Fibroblast of pulmonary artery (primary cell): ENCODE data around the gene DHRS7.

ENCODE experiments used
- DNase-seq: peaks from one replicate; pipeline ENCODE4 v3.0.0-alpha.2; 2010; ENCODE audit warnings: low read depth
- H3K4me3 ChIP-seq: replicated peaks from 2 replicates; pipeline ENCODE4 v1.5.1; 2011; ENCODE audit warnings: low read depth, mild to moderate bottlenecking, control low read depth, low read length, moderate library complexity
- CTCF ChIP-seq: IDR thresholded peaks from 2 replicates; pipeline ENCODE4 v1.5.1; 2011; ENCODE audit warnings: mild to moderate bottlenecking, control low read depth, low read length, inconsistent platforms; ENCODE audit errors: missing control alignments

Gene DHRS7

DNA sequence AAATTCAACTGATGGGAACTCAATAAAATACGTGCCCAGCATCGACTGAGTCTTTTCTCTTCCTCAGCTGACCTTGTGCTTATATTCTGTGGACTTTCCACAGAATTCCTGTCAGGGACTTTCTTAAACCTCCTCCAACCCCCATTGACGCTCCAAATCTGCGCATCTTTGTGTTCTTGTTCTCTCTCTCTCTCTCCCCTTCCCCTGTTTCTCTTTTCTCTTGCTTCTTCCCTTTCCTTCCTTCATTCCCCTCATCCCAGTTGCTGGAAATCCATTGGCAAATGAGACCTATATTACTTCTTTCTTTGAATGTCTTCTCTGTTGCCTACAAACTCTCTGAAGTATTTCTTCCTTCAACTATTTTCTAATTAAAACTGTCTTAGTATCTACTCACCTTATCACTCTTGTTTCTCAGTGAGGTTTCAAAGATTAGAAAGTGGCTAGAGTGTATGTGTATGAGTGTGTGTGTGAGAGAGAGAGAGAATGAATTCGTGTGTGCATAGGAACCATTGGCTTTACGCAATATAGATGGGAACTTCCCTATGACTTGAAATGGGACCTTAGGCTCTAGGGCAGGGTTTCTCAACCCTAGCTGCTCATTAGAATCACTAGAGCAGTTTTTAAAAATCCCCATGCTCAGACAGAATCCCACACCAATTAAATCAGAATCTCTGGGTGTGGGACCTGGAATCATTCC, 41.8 kb upstream of the DHRS7 start:
- no peak for TF ChIP-seq CTCF
- no peak overlapping the region for H3K4me3 ChIP-seq
- no peak for DNase-seq

DNA sequence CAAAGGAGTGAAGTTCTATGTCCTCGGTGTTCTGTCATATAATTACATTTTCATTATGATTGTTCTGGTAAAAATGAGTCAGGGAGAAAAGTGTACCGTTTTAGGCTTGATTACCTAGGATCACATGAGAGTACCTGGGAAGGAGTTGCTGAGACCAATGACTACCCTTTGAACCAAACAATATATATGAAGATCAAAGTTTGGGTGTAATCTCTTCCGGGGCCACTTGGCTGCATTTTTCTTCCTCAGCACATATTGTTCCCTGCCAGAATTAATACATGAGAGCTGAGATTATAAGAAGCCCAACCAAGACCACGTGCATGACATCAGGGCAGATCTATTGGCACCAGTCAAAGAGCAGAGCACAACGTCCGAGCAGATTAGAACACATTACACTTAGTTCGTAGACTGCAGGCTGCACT, 41.1 kb upstream of the DHRS7 start:
- no peak for TF ChIP-seq CTCF
- DNase-seq = no peak
- H3K4me3 ChIP-seq = no peak overlapping the region

DNA sequence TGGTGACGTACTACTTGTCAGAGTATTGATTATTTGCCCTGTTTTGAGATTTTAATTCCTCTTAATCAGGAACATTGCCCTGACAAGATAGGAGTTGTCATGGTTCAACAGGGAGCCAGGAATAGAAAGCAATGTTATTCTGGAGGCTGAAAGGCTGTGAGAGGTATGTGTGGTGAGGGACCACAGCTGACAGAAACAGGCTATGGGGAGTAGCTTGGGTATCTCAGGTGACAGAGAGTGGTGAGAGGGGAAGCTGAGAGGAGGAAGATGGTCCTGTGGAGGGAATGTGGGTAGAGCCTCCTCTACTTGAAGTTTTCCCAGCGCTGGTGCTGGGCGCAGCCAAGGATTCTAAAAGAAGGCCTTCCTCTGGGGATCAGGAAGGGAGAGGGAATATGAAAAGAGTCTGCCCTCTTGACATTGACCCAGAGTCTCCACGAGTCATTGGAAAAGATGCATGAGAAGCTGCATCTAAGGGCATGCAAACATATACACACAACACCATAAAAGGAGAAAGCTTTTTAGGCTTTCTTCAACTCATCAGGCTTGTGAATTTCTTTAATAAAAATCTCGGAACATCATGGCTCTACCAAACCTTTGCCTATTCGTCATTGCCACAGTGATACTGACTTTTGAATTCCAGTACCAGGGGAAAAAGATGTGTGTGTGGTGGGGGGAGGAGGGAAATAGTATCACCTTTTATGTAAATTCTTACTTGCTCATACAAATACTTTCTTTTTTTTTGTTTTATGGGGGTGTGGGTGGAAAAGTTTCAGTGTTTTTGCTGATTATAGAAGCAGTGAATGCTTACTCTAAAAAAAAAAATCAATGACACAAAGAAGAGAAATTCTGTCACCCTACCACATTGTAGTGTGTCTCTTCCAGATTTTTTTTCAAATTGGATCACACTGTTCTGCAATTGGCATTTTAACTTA, 39.9 kb upstream of the DHRS7 start:
- TF ChIP-seq CTCF = no peak
- no peak overlapping the region for H3K4me3 ChIP-seq
- DNase-seq = no peak

DNA sequence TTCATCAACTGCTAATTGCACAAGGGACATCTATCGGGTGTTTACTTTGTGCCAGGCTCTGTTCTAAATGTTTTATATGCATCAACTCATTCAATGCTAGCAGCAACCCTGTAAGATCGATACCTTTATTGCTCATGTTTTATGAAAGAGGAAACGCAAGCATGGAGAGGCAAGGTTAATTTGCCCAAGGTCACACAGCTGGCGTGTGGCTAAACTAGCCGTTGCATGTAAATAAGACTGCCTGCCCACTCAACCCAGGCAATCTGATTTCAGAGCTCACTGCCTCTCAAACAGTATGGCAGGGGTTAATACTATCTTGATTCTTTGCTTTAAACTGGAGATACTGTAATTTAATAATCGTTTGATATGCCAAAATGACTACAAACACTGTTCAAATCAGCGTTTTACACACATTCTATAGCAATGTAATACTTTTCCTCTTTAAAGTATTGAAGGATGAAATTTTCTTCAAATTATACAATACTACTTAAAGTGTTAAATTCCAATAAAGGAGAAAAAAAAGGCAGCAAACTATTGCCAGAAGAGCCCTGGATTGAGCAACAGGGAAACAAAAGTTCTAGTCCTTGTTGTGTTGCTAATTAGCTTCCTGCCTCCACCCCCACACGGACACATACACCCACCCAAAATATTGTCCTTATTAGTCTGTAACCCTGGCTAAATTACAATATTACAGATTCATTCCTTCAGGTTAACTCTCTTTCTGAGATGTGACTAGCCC, 39.1 kb upstream of the DHRS7 start:
- DNase-seq = no peak
- no peak for TF ChIP-seq CTCF
- H3K4me3 ChIP-seq = no peak overlapping the region

DNA sequence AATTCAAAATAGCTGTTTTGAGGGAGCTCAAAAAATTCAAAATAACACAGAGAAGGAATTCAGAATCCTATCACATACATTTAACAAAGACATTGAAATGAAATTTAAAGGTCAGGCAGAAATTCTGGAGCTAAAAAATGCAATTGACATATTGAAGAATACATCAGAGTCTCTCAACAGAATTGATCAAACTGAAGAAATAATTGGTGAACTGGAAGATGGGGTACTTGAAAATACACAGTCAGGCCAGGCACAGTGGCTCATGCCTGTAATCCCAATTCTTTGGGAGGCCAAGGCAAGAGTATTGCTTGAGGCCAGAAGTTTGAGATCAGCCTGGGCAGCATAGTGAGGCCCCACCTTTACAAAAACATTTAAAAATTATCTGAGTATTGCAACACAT, 34.1 kb upstream of the DHRS7 start:
- no peak overlapping the region for H3K4me3 ChIP-seq
- DNase-seq = no peak
- no peak for TF ChIP-seq CTCF

DNA sequence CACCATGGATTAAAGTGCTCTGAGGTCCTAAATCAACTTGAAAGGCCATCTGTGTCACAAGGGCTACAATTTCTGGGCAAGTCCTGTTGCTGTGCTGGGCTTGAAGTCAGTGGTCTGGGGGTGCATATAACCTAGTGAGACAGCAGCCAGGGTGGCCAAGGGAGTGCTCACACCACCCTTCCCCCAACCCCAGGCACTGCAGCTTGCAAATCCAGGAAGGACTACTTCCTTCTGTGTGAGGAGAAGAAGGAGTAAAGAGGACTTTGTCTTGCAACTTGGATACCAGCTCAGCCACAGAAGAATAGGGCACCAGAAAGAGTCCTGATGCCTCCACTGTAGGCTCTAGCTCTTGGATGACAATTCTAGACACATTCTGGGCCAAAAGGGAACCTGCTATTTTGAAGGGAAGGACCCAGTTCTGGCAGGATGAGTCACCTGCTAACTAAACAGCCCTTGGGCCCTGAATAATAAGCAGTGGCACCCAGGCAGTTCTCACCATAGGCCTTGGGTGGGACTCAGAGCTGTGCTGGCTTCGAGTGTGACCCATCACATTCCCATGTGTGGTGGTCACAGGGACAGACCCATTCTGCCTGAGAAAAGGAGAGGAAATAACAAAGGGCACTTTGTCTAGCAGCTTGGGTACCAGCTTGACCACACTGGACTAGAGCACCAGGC, 32.6 kb upstream of the DHRS7 start:
- DNase-seq = no peak
- no peak overlapping the region for H3K4me3 ChIP-seq
- no peak for TF ChIP-seq CTCF
